Stimulated activated CD4-positive, alpha-beta T cell treated with anti-CD3 and anti-CD28 coated beads, Interleukin-1b, Interleukin-23, amount 100 ng/mL, for 4 hours (primary cell): ENCODE results near the gene RNF181.
A peak's percentile ranks its signal among the peaks of the same experiment; 100 is the strongest.
"Not testable (repeated sequence)": the region's sequence is repeated elsewhere in the genome, so short reads cannot be mapped to it uniquely, and the experiment has no call there.

Experiments used
- DNase-seq, 2 donors: peaks; one replicate each; pipeline ENCODE4 v3.0.0-alpha.2; 2020; ENCODE audit warnings: low read depth in 2 of 2

Gene RNF181

GRCh38 chr2:85596486-85597143 lies 1.1 kb downstream of the RNF181 start:
- no peak for DNase-seq

- DNase-seq, result no peak
These were observed 1.7 kb downstream of the RNF181 start for GRCh38 chr2:85597241-85597640.

DNA sequence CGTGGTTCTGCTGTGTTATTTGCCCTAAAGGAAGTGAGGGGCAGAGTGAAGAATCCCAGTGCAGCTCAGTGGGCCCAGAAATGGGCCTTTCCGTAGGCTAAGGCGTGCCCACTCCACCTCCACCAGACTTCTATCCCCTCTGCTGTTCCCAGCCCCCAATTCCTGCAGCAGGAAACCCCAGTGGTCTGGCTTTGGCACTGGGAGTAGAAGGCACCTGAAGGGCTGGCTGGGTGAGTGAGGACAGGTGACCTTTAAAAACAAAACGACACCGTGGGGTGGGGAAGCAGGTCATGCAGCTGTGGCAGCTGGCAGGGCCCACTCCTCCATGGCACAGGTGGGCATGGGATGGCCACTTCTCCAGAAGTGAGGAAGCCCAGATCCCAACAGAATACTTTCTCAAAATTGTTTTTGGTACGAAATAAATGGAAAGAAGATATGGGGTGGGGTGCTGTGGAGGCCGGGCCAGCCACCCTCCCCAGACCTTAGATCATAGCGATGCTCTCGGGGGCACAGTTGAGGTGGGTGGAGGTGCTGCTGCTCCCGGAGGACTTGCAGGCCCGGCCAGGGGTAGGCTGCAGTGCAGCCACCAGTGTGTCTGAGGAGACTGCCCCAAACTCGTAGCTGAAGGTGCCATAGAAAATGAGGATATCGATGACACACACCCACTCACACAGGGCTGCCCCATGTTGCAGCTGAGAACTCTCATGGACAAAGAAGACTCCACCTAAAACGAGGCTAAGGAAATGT lies 3.2 kb downstream of the RNF181 start:
- DNase-seq, result no peak

DNA sequence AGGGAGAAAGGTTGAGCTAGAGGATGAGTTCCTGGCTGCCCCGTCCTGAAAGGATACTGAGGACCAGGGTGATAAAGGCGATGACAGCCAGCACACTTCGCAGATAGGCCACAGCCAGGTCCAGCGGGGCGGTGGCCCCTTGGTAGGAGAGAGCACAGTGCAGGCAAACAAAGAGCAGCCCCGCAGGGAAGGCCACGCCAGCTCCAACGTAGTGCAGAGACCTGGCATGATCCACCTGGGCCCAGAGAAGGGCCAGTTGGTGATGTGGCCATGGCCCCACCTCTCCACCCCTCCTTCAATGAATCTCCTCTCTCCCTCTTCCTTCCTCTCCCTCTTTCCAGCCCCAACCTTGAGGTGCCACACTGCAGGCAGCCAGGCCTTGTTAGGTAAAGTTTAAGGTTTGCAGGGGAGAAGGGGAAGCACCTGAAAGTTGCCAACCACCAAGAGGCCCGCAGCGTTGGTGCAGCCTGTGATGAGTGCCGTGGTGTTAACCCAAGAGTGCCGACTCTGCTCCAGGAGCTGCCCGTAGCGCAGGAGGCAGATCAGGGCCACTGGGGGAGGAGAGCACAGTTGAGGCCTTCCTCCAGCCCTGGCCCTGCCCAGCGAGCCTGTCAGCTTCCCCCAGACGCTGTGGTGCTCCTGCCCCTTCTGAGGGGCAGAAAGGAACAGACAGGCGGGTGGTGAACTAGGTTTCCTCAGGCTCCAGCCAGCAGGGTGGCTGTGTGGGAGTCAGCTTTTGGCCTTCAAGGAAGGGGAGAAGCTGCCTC lies 4.1 kb downstream of the RNF181 start:
- DNase-seq, result no peak

DNA sequence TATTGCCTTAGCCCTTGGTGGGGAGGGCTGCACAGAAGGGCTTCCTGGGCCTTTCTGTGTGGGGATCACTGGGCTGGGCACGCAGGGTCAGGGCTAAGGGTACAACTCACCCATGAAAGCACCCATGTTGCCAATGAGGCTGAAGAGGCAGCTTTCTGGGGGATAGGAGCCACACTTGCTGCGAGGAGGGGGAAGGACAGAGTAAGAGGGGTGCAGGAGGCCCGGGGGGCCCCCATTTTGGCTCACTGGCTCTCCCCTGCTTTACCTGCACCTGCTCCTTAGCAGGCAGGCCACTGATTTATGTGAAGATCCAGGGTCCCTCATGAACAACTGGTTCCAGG lies 4.7 kb downstream of the RNF181 start:
- no peak for DNase-seq

- no peak for DNase-seq
These were observed 5.6 kb downstream of the RNF181 start for GRCh38 chr2:85600951-85601770.

DNA sequence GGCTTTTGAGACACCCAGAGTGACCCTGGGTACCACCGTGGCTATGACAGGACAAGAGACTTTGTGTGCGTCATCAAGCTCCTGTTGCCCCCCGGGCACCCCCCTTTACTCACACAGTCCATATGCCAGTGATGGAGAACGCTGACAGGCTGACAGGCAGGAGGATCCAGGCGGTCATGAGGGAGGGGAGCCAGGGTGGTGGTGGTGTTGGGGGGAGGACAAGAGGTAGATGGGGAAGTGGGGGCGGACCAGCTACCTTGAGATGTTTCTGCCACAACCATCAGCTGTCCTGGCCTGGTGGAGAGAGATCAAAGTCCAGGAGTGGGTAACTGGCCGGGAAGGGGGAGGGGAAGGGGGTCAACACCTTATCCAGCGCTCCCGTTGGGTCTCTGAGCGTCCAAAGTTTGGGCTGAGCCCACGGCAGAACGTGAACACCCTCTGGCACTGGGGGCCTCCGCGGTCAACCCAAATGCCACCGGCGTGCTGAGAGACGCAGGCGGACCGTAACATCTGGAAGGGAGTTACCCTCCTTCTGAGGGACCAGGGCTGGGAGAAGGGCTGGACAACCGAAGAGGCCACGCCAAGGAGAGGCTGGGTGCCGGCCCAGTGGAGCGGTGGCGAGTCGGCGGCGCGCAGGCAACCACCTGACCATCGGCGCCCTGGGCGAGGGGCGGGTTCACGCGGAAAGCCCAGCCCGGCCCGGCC lies 6.4 kb downstream of the RNF181 start:
- no peak for DNase-seq

DNA sequence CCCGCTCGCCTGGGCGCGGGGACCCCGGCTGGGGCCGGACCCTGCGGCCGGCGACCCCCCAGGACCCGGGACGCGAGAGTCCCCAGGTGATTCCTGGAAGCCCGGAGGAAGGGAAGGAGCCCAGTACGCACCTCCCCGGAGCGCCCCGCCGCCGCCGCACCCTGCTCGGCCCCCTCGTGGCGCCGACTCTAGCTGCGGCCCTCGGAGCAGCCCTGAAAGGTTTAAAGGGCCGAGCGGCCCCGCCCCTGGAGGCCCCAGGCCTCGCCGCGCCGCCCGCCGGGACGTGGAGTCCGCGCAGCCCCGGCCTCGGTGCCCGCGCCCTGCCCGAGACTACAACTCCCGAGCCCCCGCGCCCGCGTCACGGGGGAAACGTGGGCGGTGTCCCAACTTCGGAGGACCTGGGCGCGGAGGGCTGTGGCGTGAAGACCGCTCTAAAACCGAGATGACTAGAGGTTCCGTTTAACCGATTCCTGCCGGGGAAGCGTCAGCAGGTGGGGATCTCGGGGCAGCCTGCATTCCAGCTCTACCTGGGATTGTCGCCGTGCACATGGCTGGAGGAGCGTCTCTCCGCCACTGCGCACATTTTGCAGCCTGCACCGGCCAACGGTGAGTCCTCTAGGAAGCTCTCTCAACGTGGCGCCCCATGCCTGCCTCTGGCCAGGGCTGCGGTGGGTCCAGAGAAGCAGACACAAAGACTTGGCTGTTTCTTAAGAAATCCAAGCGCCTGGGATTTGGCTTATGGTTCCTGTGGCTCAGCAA lies 7.1 kb downstream of the RNF181 start, which contains the start of gene TMEM150A:
Gene TMEM150A (minus strand): TSS at position 223 of the 759 bp plus-strand sequence. CDS start 750 bp downstream, outside the sequence.
- peak; percentile 75 to 89 for DNase-seq

DNA sequence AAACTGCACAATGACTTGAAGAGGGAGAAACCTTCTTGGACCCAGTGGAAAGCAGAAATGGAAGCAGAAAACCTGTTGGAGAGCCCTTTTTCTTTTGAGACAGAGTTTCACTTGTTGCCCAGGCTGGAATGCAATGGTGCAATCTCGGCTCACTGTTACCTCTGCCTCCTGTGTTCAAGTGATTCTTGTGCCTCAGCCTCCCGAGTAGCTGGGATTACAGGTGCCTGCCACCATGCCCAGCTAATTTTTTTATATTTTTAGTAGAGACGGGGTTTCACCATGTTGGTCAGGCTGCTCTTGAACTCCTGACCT lies 8.5 kb downstream of the RNF181 start:
- DNase-seq, result not testable (repeated sequence)

- DNase-seq, result no peak
These were observed 9.2 kb downstream of the RNF181 start for GRCh38 chr2:85604568-85605339.

DNA sequence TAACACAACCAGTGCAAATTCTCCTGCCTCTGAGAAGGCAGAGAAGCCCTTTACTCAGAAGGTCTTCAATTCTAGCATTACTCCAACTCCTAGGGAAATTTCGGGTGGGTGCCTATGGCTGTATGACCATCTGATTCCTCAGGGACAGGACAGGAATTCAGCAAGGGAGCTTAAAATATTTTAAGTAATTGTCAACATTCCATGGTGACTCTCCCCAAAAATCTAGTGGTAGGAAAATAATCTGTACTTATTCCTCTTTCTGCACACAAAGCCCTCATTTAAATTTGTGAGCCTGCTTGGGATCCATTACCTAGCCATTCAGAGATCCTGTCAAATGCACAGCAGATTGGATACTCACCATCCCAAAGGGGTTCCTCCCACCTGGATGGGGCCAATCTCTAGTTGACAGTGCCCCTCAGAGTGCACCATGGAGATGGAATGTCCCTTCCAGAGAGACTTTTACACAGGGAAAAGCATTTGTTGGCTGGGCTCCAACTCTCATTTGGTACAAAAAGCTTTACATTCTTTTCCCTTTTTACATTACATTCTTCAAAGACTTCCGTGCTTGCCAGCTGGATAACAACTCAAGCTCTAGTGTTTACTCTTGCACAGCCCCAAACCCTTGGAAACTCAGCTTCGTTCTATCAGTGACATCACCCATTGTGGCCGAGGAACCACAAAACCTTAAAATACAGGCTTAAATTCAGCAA lies 10.0 kb downstream of the RNF181 start:
- no peak for DNase-seq

- no peak for DNase-seq
These were observed 10.5 kb downstream of the RNF181 start for GRCh38 chr2:85606116-85606455.

DNA sequence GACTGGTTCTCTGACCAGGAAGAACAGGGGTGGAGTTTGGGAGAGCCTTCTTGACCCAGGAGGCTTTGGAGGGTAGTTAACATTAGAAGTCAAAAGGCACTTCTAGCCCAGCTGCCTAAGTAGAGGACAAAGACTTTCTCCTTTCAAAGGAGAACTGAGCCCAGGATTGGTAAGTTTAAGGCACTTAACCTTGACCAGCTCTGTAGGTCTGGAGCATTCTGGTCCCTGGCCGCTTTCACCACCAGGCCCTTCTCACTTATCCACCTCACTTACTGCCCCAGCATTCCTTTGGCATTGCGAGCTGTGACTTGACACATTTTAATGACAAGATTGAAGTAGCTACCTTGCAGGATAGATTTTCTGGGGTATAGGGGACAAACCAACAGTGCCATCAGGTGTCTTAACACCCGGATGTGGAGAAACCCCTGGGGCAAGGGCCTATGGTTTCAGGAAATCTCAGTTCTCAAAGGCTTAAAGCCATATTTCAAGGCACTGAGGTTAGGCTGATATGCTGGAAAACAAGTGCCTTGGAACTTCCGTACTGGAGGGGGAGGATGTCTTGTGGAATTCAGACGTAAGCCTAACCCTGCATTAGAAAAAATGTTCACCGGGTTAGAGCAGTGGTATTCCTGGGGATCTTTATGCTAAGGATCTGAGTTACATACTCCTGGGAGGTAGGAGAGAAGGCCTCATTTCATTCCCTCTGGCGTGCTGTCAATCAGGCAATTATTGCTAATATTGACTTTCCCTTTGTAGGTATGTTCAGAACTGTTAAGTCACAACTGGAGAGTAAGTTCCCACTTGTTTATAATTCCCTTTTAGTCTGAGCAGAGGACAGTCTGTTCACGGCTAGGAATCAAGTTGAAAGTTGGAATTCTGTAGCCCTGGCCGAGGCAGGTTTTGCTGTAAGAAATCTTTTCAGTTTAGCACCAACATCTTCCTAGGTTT lies 12.0 kb downstream of the RNF181 start:
- DNase-seq, result no peak

DNA sequence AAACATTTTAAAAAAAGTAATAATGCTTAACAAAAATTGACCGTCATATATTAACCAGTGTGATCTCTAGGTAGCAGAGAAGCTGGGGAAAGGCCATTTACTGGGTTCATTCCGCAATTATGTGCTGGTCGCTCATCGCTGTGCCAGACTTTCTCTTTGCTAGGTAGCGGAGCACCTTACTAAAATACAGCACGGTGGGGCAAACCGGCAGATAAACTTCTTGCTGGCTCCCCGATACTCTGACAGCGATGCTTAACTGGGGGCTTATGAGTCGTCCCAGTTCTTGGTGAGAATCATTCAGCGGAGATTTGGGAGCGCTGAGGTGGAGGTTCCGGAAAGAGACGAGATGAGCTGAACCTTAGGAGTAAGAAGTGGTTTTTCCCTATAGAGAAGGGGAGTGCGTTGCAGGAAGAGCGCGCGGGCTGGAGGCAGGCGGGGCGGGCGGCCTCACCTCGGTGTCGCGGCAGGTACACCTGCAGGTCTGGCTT lies 15.7 kb downstream of the RNF181 start:
- DNase-seq, result no peak

DNA sequence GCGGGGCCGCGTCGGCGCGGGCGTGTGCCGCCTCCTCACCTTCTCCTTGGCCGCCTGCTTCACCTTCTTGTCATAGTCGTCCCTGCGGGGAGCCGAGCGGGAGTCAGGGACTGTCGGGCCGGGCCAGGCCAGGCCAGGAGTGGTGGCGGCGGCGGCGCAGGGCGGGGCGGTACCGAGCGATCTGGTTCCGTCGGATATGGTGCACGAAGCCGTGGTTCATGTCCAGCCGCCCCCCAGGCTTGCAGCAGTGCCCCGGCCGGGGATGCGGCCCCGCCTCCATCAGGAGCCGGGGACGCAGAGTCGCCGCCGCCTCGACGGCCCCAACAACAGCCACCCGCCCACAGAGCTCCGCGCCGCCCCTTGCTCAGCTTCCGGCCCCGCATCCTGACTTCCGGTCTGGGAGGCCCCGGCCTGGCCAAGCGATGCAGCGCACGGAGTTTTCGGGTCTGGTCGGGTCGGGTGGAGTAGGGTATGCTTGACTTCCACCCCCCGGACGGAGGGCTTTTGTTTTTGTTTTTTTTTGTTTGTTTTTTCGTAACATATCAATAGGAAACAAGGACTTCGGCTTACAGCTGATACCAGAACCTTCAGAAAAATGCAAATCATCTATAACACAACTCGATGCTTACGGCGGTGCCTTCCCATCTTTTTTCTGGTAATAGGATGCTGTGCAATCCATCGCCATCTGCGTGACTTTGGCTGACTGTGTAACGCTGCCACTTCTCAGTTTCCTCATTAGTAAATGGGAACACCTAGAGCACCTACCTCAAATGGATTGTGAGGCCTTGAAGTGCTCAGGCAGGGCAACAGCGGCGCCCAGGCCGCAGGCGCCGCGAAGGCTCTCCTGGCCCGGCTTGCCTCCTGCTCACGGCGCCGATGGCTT lies 16.4 kb downstream of the RNF181 start, which contains the start of gene C2orf68:
Gene C2orf68 (minus strand): TSS at position 362 of the 883 bp plus-strand sequence. CDS start 82 bp downstream, at position 280.
- peak; percentile 57 to 76 for DNase-seq

DNA sequence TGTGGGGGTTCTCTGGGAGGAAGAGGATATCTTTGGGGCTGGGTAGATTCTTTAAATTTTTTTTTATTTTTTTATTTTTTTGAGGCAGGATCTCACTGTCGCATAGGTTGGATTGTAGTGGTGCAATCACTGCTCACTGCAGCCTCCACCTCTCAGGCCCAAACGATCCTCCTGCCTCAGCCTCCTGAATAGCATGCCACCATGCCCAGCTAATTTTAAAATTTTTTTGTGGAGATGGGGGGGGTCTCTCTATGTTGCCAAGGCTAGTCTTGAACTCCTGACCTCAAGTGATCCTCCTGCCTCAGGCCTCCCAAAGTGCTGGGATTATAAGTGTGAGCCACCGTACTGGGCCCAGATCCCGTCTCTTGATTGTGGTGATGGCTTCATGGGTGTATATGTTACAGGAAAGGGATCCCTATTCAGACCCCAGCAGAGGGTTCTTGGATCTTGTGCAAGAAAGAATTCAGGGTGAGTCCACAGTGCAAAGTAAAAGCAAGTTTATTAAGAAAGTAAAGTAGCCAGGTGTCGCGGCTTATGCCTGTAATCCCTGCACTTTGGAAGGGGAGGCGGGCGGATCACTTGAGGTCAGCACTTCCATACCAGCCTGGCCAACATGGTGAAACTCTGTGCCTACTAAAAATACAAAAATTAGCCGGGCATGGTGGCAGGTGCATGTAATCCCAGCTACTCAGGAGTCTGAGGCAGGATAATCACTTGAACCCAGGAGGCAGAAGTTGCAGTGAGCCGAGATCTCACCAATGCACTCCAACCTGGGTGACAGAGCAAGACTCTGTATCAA lies 18.4 kb downstream of the RNF181 start:
- DNase-seq, result no peak
